Omental fat pad (tissue), 4 donors: ENCODE data around the gene SSBP1. TPM values are rescaled to one million over a fixed set of nuclear protein-coding genes. Genes with fewer than 3 reads are reported as not detected.
"Not testable (repeated sequence)": the region's sequence is repeated elsewhere in the genome, so short reads cannot be mapped to it uniquely, and the experiment has no call there.

Experiments
- ATAC-seq: fragments of 150-250 bp; one replicate; pipeline ENCODE4 v1.9.1; 2016; ENCODE audit warnings: mild to moderate bottlenecking, moderate library complexity; ENCODE audit not compliant: low FRiP score
- DNase-seq: peaks from one replicate; pipeline ENCODE4 v3.0.0-alpha.2; 2019; ENCODE audit warnings: low spot score
- total RNA-seq, 4 donors: library from RNA; depleted of rRNA; stranded (reverse); fragments of >200 nt; gene quantifications; one replicate each; pipeline ENCODE4 v1.1.0, GENCODE V29; 2016
- TF ChIP-seq, protein P1 (sequence below), 3 donors: fragments of 450-650 bp; IDR thresholded peaks; one replicate each; pipeline ENCODE4 v1.5.1; 2016 to 2017; ENCODE audit warnings: antibody characterized with exemption in 3 of 3, mild to moderate bottlenecking in 3 of 3, moderate library complexity in 2 of 3

Gene SSBP1
- total RNA-seq, 4 donors from 2014 or later, result 76.8 to 106 (median 92.0) TPM

- ATAC-seq (no peak), DNase-seq (no peak)
Measured at GRCh38 chr7:141763797-141764196, 25.6 kb downstream of the SSBP1 start, which contains the start of gene TAS2R3. Gene TAS2R3, plus strand, starts transcription at chr7:141764097. Its CDS starts 62 bp downstream, at chr7:141764159.

GRCh38 chr7:141770083-141770583 lies 32.0 kb downstream of the SSBP1 start:
- not testable (repeated sequence) for DNase-seq, ATAC-seq

More at GRCh38 chr7:141763797-141764196, 25.6 kb downstream of the SSBP1 start, which contains the start of gene TAS2R3:
- TF ChIP-seq, protein P1, sequence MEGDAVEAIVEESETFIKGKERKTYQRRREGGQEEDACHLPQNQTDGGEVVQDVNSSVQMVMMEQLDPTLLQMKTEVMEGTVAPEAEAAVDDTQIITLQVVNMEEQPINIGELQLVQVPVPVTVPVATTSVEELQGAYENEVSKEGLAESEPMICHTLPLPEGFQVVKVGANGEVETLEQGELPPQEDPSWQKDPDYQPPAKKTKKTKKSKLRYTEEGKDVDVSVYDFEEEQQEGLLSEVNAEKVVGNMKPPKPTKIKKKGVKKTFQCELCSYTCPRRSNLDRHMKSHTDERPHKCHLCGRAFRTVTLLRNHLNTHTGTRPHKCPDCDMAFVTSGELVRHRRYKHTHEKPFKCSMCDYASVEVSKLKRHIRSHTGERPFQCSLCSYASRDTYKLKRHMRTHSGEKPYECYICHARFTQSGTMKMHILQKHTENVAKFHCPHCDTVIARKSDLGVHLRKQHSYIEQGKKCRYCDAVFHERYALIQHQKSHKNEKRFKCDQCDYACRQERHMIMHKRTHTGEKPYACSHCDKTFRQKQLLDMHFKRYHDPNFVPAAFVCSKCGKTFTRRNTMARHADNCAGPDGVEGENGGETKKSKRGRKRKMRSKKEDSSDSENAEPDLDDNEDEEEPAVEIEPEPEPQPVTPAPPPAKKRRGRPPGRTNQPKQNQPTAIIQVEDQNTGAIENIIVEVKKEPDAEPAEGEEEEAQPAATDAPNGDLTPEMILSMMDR (IDR thresholded peaks at IDR 0.05), result no peak

DNA sequence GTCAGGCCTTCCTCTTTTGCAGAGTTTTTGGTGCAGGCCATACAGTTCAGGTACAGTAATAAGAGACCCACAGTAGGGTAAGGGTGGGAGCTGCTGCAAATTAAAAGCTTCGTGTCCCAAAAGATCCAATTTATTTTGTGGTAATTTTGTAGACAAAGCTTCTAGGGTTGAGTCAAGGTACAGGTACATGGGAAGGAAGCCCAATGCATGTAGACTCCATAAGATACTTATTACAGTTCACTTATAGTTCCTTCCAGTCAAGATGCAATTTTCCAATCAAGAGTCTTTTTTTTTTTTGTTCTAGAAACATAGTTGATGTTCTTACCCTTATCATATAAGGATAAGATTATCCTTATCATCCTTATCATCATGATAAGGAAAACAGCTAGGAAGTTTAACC lies 38.2 kb downstream of the SSBP1 start, which contains the start of gene TAS2R4:
Gene TAS2R4 (plus strand): TSS at position 301 of the 400 bp plus-strand sequence. CDS start 1,815 bp downstream, outside the sequence.
- TF ChIP-seq, protein P1 (IDR thresholded peaks at IDR 0.05), result no peak
- no peak for ATAC-seq

GRCh38 chr7:141785706-141786552 lies 47.8 kb downstream of the SSBP1 start:
- ATAC-seq (no peak), DNase-seq (no peak)
- TF ChIP-seq, protein P1 (IDR thresholded peaks at IDR 0.05), result no peak

More for the DNA sequence above, 38.2 kb downstream of the SSBP1 start, which contains the start of gene TAS2R4:
- DNase-seq, result no peak

- TF ChIP-seq, protein P1 (IDR thresholded peaks at IDR 0.05), result no peak
- no peak for ATAC-seq
- no peak for DNase-seq
Measured at GRCh38 chr7:141788296-141788695, 50.1 kb downstream of the SSBP1 start.

GRCh38 chr7:141789917-141790316 lies 51.8 kb downstream of the SSBP1 start, which contains the start of gene TAS2R5:
Gene TAS2R5, plus strand, starts transcription at chr7:141790217. Its CDS starts 145 bp downstream, at chr7:141790362.
- DNase-seq (no peak), ATAC-seq (no peak)
- TF ChIP-seq, protein P1 (IDR thresholded peaks at IDR 0.05), result no peak

DNA sequence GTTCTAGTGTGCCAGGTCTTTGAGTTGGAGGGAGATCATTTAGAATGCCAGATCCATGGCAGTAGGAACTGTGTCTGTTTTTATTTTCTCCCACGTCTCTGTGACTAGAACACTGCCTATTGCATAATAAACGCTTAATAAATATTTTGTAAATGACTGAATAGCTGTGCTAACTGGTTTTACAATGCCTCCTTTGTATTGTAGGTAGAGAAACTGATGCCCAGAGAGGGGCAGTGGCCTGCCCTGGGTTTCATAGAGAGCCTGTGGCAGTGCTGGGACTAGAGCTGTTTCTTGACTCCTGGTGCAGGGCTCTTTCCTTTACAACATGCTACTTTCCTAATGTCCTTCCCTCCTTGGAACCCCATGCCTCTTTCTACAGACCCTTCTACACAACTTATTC lies 54.4 kb downstream of the SSBP1 start:
- no peak for DNase-seq
- ATAC-seq, result no peak
- TF ChIP-seq, protein P1 (IDR thresholded peaks at IDR 0.05), result no peak
